A204.1 (cell line): ENCODE results near the gene MRPS5.

Experiments used
- FAIRE-seq: peaks from 2 replicates; lab custom pipeline; 2012; peaks lifted over from hg19 to GRCh38; lab: Jason Lieb, UNC

MRPS5 gene

DNA sequence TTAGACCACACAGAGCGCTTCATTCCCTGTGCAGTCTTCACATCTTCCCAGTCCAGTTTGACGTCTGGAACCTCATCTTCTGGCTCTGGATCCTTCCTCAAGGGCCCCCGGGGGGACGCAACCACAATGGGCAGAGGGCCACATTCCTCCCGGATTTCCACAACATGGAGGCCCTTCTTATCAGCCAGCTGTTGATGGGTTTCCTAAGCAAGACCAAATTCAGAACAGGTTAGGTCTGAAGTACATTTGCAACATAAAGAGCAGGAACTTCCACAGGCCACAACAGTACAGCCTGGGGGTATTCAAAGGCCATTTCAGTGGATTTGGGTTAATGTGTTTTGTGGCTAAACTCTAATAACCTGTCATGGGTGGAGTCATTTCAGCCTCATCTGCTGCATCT lies 34.2 kb downstream of the MRPS5 start:
- FAIRE-seq = no peak

DNA sequence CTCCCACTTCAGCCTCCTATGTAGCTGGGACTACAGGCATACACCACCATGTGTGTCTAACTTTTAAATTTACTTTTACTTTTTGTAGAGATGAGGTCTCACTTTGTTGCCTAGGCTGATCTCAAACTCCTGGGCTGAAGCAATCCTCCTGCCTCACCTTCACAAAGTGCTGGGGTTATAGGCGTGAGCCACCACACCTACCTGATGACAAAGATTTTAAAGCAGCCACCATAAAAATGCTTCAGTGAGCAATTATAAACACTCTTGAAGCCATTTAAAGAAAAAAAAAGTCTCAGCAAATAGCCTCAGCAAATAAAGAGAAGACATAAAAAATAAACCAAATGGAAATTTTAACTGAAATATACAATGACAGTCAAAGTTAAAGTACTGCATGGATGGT lies 35.6 kb downstream of the MRPS5 start:
- FAIRE-seq = no peak

DNA sequence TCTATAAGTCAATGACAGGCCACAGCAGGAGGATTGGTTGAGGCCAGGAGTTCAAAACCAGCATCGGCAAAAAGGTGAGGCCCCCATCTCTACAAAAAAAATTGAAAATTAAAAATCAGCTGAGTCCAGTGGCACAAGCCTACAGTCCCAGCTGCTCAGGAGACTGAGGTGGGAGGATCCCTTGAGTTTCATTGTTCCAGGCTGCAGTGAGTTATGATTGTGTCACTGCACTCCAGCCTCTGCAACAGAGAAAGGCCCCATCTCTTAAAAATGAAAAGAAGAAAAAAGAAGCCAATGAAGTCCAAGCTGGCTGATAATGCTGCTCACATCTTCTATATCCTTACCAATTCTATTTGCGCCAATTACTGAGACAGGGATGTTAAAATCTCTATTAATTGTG lies 39.1 kb downstream of the MRPS5 start:
- FAIRE-seq = no peak

DNA sequence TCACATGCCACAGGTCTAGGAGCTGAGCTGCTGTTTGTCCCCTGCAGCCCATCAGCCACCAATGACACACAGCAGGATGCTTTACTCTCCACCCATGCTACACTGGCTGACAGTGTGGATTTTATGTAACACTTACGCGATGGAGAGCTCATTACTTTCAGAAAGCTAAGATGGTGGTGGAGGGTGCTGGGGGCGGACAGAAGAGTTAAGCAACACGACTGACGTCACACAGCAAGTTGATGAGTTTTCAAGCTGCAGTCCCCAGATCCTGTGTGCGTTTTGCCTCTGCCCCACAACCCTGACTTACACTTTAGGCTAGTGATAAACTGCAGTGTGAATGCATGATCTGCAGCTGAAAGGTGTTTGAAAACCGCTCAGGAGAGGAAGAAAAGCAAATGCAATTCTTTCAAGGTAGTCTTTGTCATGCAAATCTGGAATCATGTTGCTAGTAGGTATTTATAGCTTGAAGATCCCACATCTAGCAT lies 42.4 kb downstream of the MRPS5 start:
- FAIRE-seq = no peak

DNA sequence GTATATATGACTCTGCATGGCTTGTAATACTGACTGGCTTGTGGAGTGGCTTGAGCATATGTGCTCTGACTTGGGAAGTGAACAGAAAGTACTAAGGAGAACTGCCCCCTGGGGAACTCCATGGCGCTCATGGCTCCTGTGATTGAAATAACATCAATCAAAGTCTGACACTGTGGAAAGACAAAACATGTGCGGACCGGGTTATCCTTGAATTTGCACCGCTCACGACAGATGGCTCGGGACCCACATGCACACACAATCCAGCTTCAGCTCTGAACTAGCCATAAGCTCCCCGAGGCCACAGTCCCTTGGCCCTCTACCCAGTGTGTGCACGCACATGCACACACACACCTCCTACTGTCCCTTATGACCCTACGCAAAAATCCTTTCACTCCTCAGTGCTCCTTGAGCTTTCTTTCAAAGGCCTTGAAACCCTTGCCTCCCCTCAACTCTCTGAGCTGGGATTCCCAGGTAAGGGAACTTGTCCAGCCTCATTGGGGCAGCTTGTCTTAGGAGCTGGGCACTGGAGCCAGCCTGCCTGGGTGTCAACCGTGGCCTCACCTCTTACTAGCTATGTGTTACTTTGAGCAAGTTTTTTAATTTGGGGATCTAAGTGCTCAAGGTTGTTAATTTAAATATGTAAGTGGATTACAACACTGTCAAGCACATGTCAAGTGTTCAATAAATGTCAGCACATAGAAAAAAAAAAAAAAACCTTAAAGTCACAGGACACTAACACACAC lies 43.6 kb downstream of the MRPS5 start:
- FAIRE-seq = no peak

DNA sequence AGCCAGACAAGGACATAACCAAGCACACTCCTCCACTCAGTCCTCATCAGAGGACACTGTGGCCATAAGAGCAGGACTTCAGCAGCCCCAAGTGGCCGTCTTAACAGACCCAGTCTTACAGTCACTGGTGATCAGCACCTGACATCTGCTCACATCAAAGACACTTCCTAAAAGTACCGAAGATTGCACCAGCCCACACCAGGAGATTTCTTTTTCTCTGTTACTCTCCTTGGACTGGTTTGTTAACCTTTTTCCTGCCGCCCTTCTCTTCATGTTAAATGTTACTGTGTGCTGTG lies 44.1 kb downstream of the MRPS5 start:
- no peak for FAIRE-seq

DNA sequence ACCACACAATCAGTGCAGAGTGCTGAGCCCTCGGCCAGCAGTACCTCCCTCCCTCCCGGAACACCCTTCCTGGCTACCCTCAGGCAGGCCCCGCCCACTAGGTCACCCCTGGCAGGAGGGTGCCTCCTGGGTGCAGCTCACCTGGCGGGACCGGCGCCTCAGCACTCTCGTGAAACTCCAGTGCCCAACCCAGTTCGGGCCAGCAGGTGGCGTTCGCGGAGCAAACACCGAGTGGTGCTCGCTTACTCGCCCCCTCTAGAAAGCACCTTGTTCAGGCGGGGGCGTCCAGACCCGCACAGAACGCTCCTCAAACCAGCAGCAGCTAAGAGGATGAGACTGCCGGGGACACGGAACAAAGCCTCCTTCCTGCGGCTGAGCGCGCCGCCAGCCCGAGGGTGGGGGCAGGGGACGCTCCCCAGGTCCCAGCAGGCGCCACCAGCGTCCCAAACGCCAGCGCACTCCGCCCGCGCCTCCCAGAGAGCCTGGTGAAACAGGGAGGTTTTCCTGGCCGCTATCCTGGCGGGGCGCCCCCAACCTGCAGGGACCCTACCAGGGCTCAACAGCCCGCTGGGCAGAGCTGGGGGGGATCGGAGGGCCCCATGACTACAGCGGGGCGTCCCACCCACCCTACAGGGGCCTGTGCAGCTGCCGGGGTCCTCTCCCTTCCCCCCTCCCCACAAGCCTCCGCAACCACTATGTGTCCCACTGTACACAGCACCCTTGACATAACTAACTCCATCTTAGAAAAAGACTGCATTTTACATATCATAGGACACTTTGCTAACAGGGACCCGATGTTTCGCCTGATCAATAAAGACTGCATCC lies 44.7 kb downstream of the MRPS5 start:
- FAIRE-seq = no peak

DNA sequence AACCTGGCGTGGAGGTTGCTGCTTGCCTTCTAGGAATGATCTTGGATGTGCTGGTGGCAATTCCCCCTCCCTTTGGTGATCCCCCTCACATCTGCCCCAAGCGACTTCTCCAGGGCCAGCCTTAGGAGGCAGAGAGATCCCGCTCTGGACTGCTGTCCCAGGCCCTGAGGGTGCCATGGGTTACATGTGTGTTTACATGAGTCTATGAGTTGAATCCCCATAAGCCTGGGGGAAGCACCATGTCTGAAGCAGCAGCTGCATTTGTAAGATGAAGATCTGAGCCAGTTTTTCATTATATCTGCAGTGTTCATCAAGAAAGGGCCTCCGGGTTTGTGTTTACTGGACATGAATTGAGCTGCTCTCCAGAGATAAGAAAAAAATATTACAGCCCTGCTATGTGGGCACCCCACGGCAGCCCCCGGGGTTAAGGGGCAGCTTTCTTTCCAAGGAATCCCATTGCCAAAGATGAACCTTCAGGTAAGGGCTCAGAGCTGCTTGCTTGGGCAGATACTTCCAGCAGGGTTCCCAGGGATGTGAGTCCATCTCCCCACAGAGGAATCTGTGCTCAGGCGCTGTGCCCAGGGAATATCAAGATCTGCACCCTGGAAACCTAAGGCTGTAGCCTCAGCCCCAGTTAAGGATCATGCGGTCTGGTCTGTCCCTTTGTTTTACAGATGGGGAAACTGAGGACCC lies 46.0 kb downstream of the MRPS5 start:
- FAIRE-seq = no peak

DNA sequence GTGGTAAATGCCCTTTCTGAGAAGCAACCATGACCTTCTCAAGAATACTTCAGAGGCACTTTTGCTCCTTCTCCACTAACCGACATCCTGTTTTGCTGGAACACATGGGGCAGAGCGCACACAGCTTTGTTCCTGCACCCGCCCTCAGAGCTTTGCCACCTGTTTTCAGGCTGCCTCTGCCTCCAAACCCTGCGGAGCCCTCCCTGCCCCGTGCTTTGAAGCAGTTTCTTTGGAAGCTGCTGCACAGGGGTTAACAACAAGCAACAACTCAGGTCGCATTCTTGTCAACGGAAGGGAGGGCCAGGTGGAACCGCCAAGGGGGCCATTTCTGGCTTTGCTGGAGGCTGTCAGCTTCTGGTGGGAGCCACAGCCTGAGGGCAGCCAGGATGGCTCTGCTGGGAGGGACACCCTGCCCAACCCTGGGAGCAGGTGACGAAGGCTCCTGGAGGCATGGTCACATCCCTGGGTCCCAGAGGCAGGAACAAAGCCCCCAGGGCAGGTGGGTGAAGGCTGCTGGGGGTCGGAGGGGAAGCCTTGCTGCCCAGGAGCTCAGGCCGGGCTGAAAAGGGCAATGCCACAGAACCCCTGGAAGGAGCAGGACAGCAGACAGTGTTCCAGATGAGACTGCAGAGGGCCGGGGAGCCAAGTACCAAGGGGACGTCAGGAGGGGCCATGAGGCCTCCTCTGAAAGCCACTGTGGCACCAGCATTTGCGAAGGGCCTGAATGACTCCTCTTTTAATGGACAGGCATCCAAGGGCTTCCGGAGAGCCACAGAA lies 46.8 kb downstream of the MRPS5 start:
- no peak for FAIRE-seq

DNA sequence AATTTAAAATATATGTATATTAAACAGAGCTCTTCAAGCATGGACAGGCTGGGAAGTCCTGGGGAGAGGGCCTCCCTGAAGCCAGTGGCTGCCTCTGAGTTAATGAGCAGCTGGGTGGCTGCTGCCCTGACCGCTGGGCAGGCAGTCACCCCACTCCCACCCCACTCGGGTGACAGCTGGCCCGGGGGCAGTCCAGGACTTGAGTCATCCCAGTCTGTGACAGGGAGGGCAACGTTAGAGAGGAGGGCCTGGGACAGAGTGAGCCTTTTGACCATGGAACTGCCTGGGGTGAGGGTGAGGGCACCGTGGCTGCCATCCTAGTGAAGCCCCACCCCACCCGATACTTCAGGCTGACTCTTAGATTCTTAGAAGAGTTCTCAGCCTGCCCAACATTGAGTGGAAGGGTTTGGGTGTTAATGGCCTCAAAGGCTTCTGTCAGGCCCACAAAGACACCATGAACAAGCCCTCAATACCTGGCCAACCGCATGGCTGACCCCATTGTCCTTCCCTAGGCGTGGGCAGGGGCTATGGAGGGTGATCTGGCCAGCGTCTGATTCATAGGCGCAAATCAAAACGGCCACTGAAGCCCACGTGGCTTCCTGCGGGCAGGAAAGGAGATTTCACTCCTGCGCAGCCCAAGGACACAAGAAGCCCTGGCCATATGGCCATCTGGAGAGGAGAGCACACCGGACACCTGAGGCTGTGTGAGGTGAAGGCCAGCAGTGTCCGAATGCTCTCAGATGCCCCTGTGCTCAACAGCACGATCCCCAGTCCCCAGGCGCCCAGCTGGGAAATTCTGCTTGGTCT lies 47.5 kb downstream of the MRPS5 start:
- FAIRE-seq = no peak

DNA sequence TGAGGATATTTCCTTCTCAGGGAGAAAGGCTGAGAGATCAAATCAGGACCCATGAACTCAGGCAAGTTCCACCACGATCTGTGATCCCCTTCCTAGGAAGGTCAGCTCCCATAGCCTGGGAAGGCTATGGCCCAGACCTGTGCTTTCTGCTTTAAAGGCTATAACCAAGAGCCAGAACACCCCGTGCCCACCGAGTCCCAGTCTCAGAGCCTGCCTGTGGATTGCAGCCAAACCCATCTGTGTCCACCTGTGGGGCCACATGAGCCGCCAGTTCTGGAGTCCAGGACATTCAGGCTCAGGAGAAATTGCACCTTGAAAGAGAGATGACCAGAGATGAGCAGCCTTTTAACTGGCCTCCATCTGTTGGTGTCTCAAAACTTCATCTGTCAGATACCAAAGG lies 49.2 kb downstream of the MRPS5 start:
- no peak for FAIRE-seq

DNA sequence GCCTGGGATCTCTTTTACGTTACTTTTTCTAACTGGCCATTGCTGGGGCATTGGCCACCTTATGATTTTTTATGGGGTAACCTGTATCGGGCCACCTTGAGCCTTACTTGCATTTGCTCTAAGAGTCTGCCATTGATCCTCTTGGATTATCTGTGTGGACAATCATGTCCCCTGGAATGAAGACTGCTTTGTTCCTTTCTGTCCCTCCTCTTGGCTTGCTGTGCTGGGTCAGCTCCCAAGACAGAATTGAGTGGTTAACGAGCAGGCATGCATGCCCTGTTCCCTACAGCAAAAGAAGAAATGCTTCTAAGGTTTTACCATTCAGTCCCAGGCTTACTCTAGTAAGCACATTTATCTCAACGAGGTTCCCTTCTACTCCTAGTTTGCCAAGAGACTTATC lies 49.8 kb downstream of the MRPS5 start:
- no peak for FAIRE-seq

DNA sequence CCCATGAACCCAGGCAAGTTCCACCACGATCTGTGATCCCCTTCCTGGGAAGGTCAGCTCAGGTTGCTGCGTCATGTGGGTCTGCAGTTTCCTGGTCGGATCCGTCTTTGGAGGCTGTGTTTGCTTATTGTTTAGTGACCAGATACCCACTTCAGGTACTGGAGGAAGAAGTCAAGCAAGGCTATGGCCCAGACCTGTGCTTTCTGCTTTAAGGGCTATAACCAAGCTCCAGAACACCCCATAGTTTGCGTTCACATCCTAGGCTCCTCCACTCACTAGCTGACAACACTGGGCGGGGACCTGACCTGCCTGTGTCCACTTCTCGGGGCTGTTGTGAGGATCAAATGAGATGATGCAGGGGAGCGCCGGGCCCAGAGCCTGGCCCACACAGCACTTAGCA lies 52.1 kb downstream of the MRPS5 start:
- no peak for FAIRE-seq

DNA sequence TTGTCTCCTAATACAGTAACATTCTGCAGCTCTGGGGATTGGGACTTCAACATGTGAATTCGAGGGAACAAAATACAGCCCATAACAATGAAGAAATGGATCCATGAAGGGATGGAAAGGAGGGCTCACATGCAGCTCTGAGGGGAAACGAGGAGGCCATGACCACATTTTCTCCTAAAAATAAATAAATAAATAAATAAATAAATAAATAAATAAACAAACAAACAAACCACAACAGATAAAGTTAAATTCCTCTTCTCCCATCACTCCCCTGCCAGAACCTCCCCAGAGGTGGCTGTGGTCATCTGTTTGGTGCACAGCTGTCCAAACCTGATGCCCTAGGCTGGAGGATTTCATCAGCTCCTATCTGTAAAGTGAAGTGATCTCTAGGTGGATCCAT lies 53.4 kb downstream of the MRPS5 start:
- FAIRE-seq = no peak

DNA sequence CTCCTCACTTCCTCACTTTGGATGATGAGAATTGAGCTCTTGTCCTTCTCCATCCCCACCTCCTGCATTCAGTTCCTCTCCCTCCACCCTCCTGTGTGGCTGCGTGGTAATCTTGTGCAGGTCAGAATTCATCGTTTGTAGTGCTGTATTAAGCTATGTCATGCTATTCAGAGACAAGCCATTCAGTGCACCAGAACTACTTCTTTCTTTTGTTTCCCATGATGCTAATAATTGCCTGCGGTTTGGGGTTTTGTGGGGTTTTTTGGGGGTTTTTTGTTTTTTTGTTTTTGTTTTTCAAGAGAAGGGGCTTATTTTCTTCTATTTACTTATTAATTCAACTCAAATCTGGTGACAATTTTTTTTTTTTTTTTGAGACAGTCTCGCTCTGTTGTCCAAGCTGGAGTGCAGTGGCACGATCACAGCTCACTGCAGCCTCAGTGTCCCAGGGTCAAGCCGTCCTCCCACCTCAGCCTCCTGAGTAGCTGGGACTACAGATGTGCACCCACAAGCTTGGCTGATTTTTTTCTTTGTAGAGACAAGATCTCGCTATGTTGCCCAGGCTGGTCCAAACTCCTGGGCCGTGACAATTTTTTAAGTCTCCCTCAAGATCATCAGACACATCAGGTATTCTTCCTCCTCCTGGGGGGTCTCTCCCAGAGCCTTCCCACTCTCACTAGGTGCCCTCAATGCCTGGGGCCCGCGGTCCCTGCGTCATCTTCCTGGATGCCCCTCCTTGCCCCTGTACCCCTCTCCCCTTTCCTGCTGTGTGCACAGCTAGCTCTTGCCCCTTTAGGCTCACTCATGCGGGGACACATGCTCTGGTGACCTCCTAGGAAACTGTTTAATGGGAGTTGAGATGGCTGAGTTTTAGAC lies 58.3 kb downstream of the MRPS5 start:
- no peak for FAIRE-seq

DNA sequence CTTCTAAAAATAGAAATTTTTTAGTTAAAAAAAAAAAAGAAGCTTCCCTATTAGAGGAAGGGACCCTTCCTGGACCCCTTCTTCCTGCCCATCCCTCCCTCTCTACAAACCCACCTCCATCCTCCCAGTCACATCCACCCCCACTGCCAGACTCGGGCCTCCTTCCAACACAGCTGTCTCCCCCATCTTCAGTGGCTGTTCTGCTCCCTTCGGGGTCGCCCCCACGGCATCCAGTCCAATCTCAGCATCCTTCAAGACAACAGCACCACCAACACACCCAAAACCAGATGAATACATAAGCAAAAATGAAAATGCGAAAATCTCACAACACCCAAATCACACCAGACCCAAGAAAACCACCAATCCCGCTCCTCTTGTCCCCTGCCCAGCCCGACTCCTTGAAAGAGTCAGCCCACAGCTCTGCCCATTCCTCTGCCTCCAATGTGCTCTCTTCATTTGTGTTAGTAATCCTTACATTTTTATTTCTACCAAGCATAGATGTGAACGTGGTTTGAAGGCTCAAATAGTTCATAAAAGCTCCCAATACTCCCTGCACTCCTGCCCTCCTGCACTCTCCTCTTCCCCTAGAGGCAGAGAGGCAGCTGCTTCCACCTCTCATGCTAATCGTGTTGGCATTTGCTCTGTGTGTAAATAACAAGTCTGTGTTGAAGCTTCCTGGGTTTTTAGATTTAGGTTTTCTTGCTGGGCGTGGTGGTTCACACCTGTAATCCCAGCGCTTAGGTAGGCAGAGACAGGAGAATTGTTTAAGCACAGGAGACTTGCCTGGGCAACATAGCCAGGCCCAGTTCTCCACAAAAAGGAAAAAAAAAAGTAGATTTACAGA lies 59.1 kb downstream of the MRPS5 start:
- no peak for FAIRE-seq

DNA sequence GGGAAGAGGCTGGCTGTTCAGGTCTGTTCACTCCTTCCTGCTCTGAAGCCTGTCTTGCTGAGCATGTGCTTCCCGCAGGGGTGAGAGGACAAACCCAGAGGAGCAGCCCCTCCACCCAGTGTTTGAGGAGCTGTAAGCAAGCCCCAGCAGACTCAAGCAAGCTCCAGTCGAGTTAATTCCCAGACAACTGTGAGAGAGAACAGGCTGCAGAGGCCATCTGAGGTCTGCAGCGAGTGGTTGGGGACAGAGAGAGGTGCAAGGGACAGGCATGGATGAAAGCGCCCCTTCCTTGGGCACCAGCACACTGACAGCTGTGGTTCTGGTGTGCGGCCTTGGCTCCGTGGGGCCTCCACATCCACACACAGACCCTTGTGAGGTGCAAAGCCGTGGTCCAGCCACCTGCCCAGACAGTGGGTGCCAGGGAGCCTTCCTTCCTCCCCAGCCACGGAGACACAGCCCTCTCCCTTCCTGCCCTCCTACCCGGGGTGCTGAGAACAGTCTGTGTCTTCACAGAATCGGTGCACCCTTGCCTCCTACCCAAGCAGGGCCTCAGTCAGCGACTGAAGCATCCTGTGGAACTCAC lies 59.9 kb downstream of the MRPS5 start:
- FAIRE-seq = no peak

DNA sequence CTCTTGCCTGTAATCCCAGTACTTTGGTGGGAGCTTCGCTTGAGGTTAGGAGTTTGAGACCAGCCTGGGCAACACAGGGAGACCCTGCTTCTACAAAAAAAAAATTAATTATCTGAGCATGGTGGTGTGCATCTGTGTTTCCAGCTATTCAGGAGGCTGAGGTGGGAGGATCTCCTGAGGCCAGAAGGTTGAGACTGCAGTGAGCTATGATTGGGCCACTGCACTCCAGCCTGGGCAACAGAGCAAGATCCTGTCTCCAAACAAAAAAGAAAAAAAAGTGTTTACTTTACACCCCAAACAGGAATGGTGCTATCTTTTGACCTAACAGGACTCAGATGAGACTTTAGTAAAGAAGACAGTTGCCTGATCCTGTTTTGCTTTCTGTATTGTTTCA lies 60.5 kb downstream of the MRPS5 start:
- no peak for FAIRE-seq

DNA sequence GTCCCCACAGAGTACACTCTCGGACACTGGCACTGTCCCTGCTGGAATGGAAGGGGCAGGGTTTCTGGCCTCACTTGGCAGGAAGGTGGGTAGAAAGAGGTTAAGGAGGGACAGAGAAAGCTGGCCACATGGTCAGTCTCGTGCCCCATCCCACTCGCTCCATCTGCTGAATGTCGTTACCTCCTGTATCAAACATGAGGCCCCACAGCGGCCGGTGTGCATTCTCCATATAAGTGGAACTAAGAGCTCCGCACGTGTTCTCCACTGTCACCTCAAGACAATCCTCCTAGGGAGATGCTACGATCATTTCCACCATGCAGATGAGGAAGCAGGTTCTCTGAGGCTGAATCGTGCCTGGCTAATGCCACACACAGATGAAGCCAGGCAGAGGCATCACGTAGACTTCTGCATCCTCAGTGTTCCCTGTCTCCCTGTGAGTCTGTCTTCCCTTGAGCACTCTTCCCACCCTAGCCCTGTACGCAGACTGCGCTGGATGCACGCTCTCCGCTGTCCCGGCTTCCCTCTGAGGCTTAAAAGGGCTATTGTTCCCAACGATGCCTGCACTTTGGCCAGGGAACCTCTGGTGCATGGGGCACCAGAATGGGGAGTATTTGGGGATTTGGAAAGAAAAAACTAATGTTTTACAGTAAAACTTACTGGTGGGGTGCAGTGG lies 61.0 kb downstream of the MRPS5 start:
- no peak for FAIRE-seq
